ENCODE results near the gene CBFA2T2.
"Not testable (repeated sequence)": the region's sequence is repeated elsewhere in the genome, so short reads cannot be mapped to it uniquely, and the experiment has no call there.

Gene CBFA2T2

GRCh38 chr20:33566781-33567603 lies 77.1 kb downstream of the CBFA2T2 start:
- Histone ChIP-seq H3K9me3 (ENCODE audit: control insufficient read depth, insufficient read depth, low read depth, low read length) (no peaks in the 10 kb centered on the region), H3K27ac (ENCODE audit: low read depth, low read length) (no peak overlapping the region), H3K9ac (ENCODE audit: low read length) (no peak overlapping the region), H3K36me3 (ENCODE audit: control insufficient read depth, insufficient read depth, low read length) (no peaks in the 10 kb centered on the region), H3K4me3 (ENCODE audit: low read depth, low read length) (no peak overlapping the region), H3K4me1 (ENCODE audit: control insufficient read depth, insufficient read depth, low read length) (peaks cover 36% of the 10 kb centered on the region), H3K27me3 (ENCODE audit: control insufficient read depth, insufficient read depth, low read length) (no peaks in the 10 kb centered on the region)

- H3K27ac ChIP-seq (ENCODE audit: low read depth, low read length): no peak overlapping the region
- H3K27me3 ChIP-seq (ENCODE audit: control insufficient read depth, insufficient read depth, low read length): no peaks in the 10 kb centered on the region
Observed at GRCh38 chr20:33567949-33568348, 78.1 kb downstream of the CBFA2T2 start.

GRCh38 chr20:33568378-33568777 lies 78.5 kb downstream of the CBFA2T2 start:
- Histone ChIP-seq H3K9me3 (ENCODE audit: control insufficient read depth, insufficient read depth, low read depth, low read length) (no peaks in the 10 kb centered on the region), H3K27me3 (ENCODE audit: control insufficient read depth, insufficient read depth, low read length) (no peaks in the 10 kb centered on the region), H3K4me3 (ENCODE audit: low read depth, low read length) (no peak overlapping the region; the same call in 1 of the 2 replicates), H3K4me1 (ENCODE audit: control insufficient read depth, insufficient read depth, low read length) (peaks cover 32% of the 10 kb centered on the region), H3K27ac (ENCODE audit: low read depth, low read length) (0 out of 2 replicates have a peak overlapping the region, but pooled peaks have one; percentile 12), H3K9ac (ENCODE audit: low read length) (no peak overlapping the region), H3K36me3 (ENCODE audit: control insufficient read depth, insufficient read depth, low read length) (no peaks in the 10 kb centered on the region)

More at GRCh38 chr20:33567949-33568348, 78.1 kb downstream of the CBFA2T2 start:
- peaks cover 32% of the 10 kb centered on the region for H3K4me1 ChIP-seq (ENCODE audit: control insufficient read depth, insufficient read depth, low read length)
- H3K9ac ChIP-seq (ENCODE audit: low read length): no peak overlapping the region
- H3K4me3 ChIP-seq (ENCODE audit: low read depth, low read length): no peak overlapping the region
- H3K36me3 ChIP-seq (ENCODE audit: control insufficient read depth, insufficient read depth, low read length): no peaks in the 10 kb centered on the region
- no peaks in the 10 kb centered on the region for H3K9me3 ChIP-seq (ENCODE audit: control insufficient read depth, insufficient read depth, low read depth, low read length)

- H3K9me3 ChIP-seq (ENCODE audit: control insufficient read depth, insufficient read depth, low read depth, low read length): no peaks in the 10 kb centered on the region
- no peak overlapping the region for H3K9ac ChIP-seq (ENCODE audit: low read length)
- no peak overlapping the region; the same call in 1 of the 2 replicates for H3K4me3 ChIP-seq (ENCODE audit: low read depth, low read length)
- H3K27ac ChIP-seq (ENCODE audit: low read depth, low read length): 0 out of 2 replicates have a peak overlapping the region, but pooled peaks have one; percentile 12
- H3K36me3 ChIP-seq (ENCODE audit: control insufficient read depth, insufficient read depth, low read length): no peaks in the 10 kb centered on the region
- no peaks in the 10 kb centered on the region for H3K27me3 ChIP-seq (ENCODE audit: control insufficient read depth, insufficient read depth, low read length)
- peaks cover 32% of the 10 kb centered on the region for H3K4me1 ChIP-seq (ENCODE audit: control insufficient read depth, insufficient read depth, low read length)
Observed at GRCh38 chr20:33568868-33569801, 79.2 kb downstream of the CBFA2T2 start.

GRCh38 chr20:33569802-33570391 lies 80.0 kb downstream of the CBFA2T2 start:
- no peaks in the 10 kb centered on the region for H3K27me3 ChIP-seq (ENCODE audit: control insufficient read depth, insufficient read depth, low read length)
- no peak overlapping the region for H3K4me3 ChIP-seq (ENCODE audit: low read depth, low read length)
- H3K36me3 ChIP-seq (ENCODE audit: control insufficient read depth, insufficient read depth, low read length): no peaks in the 10 kb centered on the region
- no peak overlapping the region for H3K27ac ChIP-seq (ENCODE audit: low read depth, low read length)
- H3K9ac ChIP-seq (ENCODE audit: low read length): no peak overlapping the region
- peaks cover 32% of the 10 kb centered on the region for H3K4me1 ChIP-seq (ENCODE audit: control insufficient read depth, insufficient read depth, low read length)
- H3K9me3 ChIP-seq (ENCODE audit: control insufficient read depth, insufficient read depth, low read depth, low read length): no peaks in the 10 kb centered on the region

GRCh38 chr20:33570743-33571142 lies 80.8 kb downstream of the CBFA2T2 start:
- no peaks in the 10 kb centered on the region for H3K9me3 ChIP-seq (ENCODE audit: control insufficient read depth, insufficient read depth, low read depth, low read length)
- H3K4me1 ChIP-seq (ENCODE audit: control insufficient read depth, insufficient read depth, low read length): peaks cover 32% of the 10 kb centered on the region
- H3K27ac ChIP-seq (ENCODE audit: low read depth, low read length): no peak overlapping the region
- H3K27me3 ChIP-seq (ENCODE audit: control insufficient read depth, insufficient read depth, low read length): no peaks in the 10 kb centered on the region
- H3K36me3 ChIP-seq (ENCODE audit: control insufficient read depth, insufficient read depth, low read length): no peaks in the 10 kb centered on the region
- no peak overlapping the region for H3K9ac ChIP-seq (ENCODE audit: low read length)
- no peak overlapping the region for H3K4me3 ChIP-seq (ENCODE audit: low read depth, low read length)

GRCh38 chr20:33573268-33573667 lies 83.4 kb downstream of the CBFA2T2 start:
- H3K27me3 ChIP-seq (ENCODE audit: control insufficient read depth, insufficient read depth, low read length); H3K9me3 ChIP-seq (ENCODE audit: control insufficient read depth, insufficient read depth, low read depth, low read length); H3K27ac ChIP-seq (ENCODE audit: low read depth, low read length); H3K4me3 ChIP-seq (ENCODE audit: low read depth, low read length); H3K9ac ChIP-seq (ENCODE audit: low read length); H3K36me3 ChIP-seq (ENCODE audit: control insufficient read depth, insufficient read depth, low read length): not testable (repeated sequence)
- H3K4me1 ChIP-seq (ENCODE audit: control insufficient read depth, insufficient read depth, low read length): peaks cover 28% of the 10 kb centered on the region

GRCh38 chr20:33575282-33575681 lies 85.4 kb downstream of the CBFA2T2 start:
- Histone ChIP-seq H3K9ac (ENCODE audit: low read length) (no peak overlapping the region), H3K4me1 (ENCODE audit: control insufficient read depth, insufficient read depth, low read length) (peaks cover 8% of the 10 kb centered on the region), H3K36me3 (ENCODE audit: control insufficient read depth, insufficient read depth, low read length) (no peaks in the 10 kb centered on the region), H3K9me3 (ENCODE audit: control insufficient read depth, insufficient read depth, low read depth, low read length) (no peaks in the 10 kb centered on the region), H3K4me3 (ENCODE audit: low read depth, low read length) (no peak overlapping the region), H3K27me3 (ENCODE audit: control insufficient read depth, insufficient read depth, low read length) (no peaks in the 10 kb centered on the region), H3K27ac (ENCODE audit: low read depth, low read length) (no peak overlapping the region)

- H3K27me3 ChIP-seq (ENCODE audit: control insufficient read depth, insufficient read depth, low read length): no peaks in the 10 kb centered on the region
- no peaks in the 10 kb centered on the region for H3K36me3 ChIP-seq (ENCODE audit: control insufficient read depth, insufficient read depth, low read length)
- no peak overlapping the region for H3K4me3 ChIP-seq (ENCODE audit: low read depth, low read length)
- peaks cover 8% of the 10 kb centered on the region; the same call in 1 of the 2 replicates for H3K4me1 ChIP-seq (ENCODE audit: control insufficient read depth, insufficient read depth, low read length)
- no peak overlapping the region for H3K27ac ChIP-seq (ENCODE audit: low read depth, low read length)
- H3K9ac ChIP-seq (ENCODE audit: low read length): no peak overlapping the region
- H3K9me3 ChIP-seq (ENCODE audit: control insufficient read depth, insufficient read depth, low read depth, low read length): no peaks in the 10 kb centered on the region
Observed at GRCh38 chr20:33576432-33577125, 86.7 kb downstream of the CBFA2T2 start.

GRCh38 chr20:33578510-33578909 lies 88.6 kb downstream of the CBFA2T2 start:
- peaks cover 11% of the 10 kb centered on the region; the same call in 1 of the 2 replicates for H3K4me1 ChIP-seq (ENCODE audit: control insufficient read depth, insufficient read depth, low read length)
- no peaks in the 10 kb centered on the region for H3K36me3 ChIP-seq (ENCODE audit: control insufficient read depth, insufficient read depth, low read length)
- H3K27ac ChIP-seq (ENCODE audit: low read depth, low read length): no peak overlapping the region
- H3K9me3 ChIP-seq (ENCODE audit: control insufficient read depth, insufficient read depth, low read depth, low read length): no peaks in the 10 kb centered on the region
- no peak overlapping the region for H3K9ac ChIP-seq (ENCODE audit: low read length)
- no peak overlapping the region for H3K4me3 ChIP-seq (ENCODE audit: low read depth, low read length)
- H3K27me3 ChIP-seq (ENCODE audit: control insufficient read depth, insufficient read depth, low read length): no peaks in the 10 kb centered on the region
